Hypothalamus (tissue), 51 donors: ENCODE measurements around the gene GOLGA7B.

ENCODE experiments used
- DNase-seq, 51 donors: peaks; one replicate each; lab custom pipeline; 2025; lab: John Stamatoyannopoulos, UW

Gene GOLGA7B

DNA sequence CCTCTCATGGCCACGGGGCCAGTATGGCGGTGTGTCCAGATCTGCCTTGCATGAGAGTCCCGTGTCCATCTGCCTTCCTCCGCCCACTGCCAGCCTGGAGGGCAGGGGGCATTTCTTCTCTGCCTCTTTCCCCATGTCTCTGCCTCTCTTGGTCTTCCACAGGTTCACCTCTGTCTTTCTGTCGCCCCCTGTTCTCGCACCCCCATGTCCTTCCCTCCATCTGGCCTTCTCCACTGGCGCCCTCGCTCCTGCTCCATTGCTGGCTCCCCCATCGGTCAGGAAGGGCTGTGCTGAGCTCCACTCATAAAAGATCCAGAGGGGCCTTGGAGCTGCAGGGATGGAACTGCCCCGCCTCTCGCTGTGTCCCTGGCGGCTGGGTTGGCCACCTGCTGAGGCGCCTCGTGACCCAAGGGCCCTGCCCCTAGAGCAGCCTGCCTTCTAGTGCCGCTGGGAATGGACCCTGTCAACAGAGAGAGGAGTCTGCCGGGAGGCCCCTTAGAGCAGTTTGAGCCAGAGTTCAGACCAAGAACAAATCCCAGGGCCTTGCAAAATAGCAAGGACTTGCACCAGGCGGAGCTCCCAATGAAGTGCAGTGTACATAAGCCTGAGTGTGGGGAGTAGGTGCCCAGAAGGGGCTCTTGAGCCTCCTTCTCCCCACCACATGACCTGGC is 42.0 kb downstream of the GOLGA7B start:
- DNase-seq: no peak

- DNase-seq: no peak
Observed at GRCh38 chr10:97892506-97892905, 42.9 kb downstream of the GOLGA7B start.

GRCh38 chr10:97892939-97893338 is 43.3 kb downstream of the GOLGA7B start:
- DNase-seq: no peak

GRCh38 chr10:97894092-97894491 is 44.4 kb downstream of the GOLGA7B start:
- no peak for DNase-seq

DNA sequence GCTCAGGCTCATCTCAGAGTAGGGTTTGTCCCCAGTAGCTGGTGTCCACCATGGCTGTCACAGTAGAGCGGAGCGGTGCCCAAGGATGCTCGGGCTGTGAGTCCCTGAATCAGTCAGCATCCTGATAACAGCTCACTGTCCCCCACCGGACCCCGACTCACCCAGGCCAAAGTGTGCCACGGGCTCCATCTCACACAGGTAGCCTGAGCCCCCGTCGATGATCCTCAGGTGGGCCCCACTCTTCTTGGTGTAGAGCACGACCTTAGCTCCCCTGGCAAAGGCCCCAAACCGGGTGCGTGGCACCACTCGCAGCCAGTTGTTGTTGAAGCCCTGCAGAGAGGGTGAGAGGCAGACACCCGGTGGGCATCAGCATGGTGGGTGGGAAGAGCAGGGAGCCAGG is 45.4 kb downstream of the GOLGA7B start:
- DNase-seq: no peak

GRCh38 chr10:97895915-97896314 is 46.3 kb downstream of the GOLGA7B start:
- DNase-seq: no peak

GRCh38 chr10:97896756-97897358 is 47.2 kb downstream of the GOLGA7B start:
- DNase-seq: no peak

DNA sequence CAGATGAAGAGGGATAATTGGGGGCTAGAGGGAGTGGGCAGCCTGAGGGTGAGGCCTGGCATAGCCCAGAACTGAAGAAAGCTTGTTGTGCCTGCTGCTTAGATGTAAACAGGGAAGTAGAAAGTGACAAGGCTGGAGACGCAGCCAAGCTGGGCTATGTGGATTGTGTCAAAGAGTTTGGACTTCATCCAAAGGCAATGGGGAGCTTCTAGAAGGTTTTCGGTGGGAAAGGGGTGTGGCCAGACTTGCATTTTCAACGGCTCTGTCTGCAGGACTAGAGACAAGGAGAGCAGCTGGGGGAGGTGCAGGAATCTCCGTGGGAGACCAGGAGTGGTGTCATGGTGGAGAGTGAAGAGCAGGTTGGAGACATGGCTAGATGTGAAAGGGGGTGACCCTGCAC is 48.8 kb downstream of the GOLGA7B start:
- no peak for DNase-seq

GRCh38 chr10:97901381-97901780 is 51.7 kb downstream of the GOLGA7B start:
- no peak for DNase-seq

DNA sequence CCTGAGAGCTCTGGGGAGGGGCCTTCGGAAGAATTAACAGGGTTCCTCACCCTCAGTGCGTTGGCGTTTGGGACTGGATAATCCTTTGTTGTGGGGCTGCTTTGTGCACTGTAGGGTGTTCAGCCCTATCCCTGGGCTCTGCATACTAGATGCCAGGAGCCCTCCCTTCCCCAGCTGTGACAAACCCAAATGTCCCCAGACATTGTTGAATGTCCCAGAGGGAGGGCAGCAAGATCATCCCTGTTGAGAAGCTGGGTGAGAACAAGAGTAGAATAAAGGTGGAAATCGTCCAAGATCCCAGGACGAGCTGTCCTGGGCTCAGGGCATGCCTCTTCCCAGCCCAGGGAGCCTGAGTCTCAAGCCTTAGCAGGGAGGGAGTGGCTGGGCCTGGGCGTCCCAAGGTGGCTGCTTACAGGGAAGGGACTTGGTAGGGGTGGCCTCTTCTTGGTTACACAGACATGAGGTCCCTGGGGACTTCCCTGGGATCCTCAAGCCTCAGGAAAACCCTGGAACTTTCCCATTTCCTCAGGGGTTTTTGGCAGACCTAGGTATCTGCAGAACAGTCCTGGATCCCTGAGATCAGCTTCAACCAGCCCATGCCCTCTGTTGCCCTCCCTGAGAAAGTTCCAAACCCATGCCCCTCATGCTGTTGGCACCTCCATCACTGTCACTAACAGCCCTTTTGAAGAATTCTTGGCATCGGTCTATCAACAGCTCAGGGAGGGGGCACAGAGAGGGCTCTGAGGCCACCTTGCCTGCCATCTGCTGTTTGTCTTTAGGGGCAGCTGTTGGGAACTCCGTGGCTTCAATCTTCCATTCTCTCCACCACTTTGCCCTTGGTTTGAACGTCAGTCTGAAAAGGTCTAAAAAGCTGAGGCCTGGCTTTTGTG is 53.7 kb downstream of the GOLGA7B start:
- DNase-seq: no peak

DNA sequence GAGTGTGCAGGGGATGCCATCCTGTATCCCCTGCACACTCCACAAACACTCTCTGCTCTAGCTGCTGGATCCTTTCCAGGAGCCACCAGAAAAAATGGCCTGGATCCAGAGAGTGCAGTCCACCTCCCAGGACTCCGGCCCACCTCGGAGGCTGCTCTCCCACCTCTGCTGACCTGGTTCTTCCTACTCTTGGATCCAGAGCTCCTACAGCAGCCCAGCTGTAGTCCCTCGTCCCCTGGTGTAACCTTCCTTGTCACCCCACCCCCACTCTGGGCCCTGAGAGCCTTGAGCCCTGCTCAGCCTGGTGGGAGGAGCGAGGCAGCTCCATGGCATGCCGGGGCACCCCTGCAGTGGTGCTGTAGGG is 54.4 kb downstream of the GOLGA7B start:
- DNase-seq: no peak

DNA sequence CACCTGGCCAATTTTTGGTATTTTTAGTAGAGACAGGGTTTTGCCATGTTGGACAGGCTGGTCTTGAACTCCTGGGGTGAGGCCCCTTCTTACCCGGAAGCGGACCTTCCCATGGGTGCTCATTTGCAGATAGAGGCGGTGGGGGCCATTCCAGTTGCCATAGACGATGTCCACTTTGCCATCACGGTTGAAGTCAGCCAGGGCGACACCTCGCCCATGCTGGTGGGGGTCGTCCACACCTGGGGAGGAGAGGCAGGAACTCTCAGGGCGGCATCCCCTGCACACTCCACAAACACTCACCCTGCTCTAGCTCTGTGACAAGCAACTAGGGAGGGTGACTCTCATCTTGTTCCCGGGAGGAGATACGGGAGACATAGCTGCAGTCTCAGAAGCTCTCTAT is 54.9 kb downstream of the GOLGA7B start:
- no peak for DNase-seq

DNA sequence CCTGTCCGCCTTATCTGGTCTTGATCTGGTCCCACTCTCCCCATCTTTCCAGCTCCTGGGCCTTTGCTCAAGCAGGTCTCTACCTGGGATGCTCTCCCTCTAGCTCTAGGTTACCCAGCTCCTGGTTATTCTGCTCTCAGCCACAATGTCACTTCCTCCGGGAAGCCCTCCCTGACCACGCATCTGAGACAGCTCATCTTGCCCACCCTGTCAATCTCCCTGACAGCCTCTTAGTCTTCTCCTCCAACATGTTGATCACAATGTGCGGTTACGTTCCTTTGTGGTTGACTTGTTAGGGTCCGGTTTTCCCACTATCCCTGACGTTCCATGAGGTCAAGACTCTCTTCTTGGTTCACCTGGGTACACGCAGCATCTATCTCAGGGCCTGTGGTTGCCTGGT is 55.6 kb downstream of the GOLGA7B start:
- no peak for DNase-seq

GRCh38 chr10:97907211-97907610 is 57.6 kb downstream of the GOLGA7B start:
- no peak for DNase-seq

GRCh38 chr10:97907830-97908229 is 58.2 kb downstream of the GOLGA7B start:
- no peak for DNase-seq

GRCh38 chr10:97910661-97911060 is 61.0 kb downstream of the GOLGA7B start:
- no peak for DNase-seq

DNA sequence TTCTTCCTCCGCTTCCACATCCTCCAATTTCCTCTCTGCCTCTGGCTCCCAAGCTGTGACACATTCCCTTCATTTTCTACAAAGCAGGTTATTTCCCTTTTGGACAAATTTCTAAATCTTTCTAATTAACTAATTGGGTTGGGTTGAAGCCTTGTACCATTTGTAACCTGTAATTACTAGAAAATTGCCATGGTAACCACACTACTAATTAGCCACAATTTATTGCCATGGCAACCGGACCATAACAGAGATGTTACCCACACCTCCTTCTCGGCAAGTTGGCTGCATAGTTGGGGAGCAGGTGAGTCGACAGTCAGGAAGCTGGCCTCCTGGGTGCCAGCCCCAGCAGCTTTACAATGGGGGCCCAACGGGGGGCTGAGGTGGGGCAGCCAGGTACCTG is 61.6 kb downstream of the GOLGA7B start:
- peak in 2 of 51 donors; percentile 8 to 75 for DNase-seq

GRCh38 chr10:97913193-97913592 is 63.5 kb downstream of the GOLGA7B start:
- DNase-seq: no peak

DNA sequence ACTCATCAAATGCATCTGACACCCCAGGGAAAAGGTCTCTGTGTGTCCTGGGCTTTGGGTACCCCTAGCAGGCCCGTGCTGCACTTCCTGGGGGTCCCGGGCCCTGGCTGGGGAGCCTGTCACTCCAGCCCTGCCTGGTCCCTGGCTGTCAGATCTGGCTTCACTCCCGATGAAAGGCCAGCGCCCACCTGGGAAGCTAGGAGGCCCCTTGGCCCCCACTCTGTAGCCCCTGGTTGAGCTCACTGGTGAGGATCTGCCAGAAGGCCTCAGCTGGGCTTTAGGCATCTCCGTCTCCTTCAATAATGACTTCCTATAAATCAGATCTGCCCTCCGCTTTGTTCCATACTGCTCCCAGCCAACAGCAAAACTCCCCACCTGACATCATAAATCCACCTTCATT is 64.0 kb downstream of the GOLGA7B start:
- DNase-seq: no peak

- peak in 3 of 51 donors; percentile 12 to 61 (median 39) for DNase-seq
Observed at GRCh38 chr10:97914171-97914836, 64.7 kb downstream of the GOLGA7B start.

DNA sequence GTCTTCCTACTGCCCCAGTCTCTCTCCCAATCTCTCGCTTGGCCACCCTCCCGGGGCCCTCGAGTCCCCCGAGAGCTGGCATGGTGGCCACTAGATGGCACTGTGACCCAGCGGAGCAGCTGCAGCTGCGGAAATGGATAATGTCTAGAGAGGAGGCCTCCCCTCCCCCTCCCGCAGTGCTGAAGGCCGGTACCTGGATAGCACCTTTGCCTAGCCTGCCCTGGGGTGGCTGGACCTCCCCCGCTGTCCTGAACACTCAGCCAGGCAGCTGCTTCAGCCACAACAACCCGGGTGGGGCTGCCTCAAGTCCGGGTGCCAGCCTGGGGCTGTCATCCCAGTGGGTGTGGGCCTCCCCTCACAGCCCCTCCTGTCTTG is 65.2 kb downstream of the GOLGA7B start:
- DNase-seq: peak in 50 of 51 donors; percentile 10 to 87 (median 62)
